Naive B cell (primary cell): Measurements from ENCODE around the gene NR2F2. TPM values are rescaled to one million over a fixed set of nuclear protein-coding genes. Genes with fewer than 3 reads are reported as not detected.

Source experiments
- ATAC-seq, 2 donors: fragments of 150-1000 bp; cut with Tn5 transposase; 2 replicates each; pipeline ENCODE4 v1.10.0; 2021; ENCODE audit warnings: low read depth in 2 of 2, mild to moderate bottlenecking in 2 of 2, moderate library complexity in 2 of 2
- DNase-seq: peaks from one replicate; pipeline ENCODE4 v3.0.0; 2022
- H3K27ac Mint-ChIP-seq, 6 donors: one replicate each; pipeline ENCODE4 v1.8.0; 2020 to 2022; ENCODE audit warnings: mild to moderate bottlenecking in 6 of 6, mixed read lengths in 6 of 6, moderate library complexity in 5 of 6, inconsistent platforms in 2 of 6
- H3K27me3 Mint-ChIP-seq, 3 donors: one replicate each; pipeline ENCODE4 v1.8.0; 2021 to 2022; ENCODE audit warnings: mixed read lengths in 3 of 3, mild to moderate bottlenecking in 1 of 3
- H3K36me3 Mint-ChIP-seq, 2 donors: one replicate each; pipeline ENCODE4 v1.8.0; 2020 to 2022; ENCODE audit warnings: mixed read lengths in 2 of 2, inconsistent platforms in 1 of 2, mild to moderate bottlenecking in 1 of 2
- H3K4me1 Mint-ChIP-seq, 3 donors: one replicate each; pipeline ENCODE4 v1.8.0; 2020 to 2022; ENCODE audit warnings: mixed read lengths in 3 of 3, inconsistent platforms in 1 of 3, mild to moderate bottlenecking in 1 of 3, moderate library complexity in 1 of 3
- H3K4me3 Mint-ChIP-seq, 8 donors: one replicate each; pipeline ENCODE4 v1.8.0; 2020 to 2022; ENCODE audit warnings: mild to moderate bottlenecking in 8 of 8, mixed read lengths in 8 of 8, moderate library complexity in 8 of 8, inconsistent platforms in 2 of 8
- H3K9me3 Mint-ChIP-seq, 7 donors: one replicate each; pipeline ENCODE4 v1.8.0; 2020 to 2022; ENCODE audit warnings: mixed read lengths in 7 of 7, mild to moderate bottlenecking in 5 of 7, inconsistent platforms in 2 of 7, moderate library complexity in 1 of 7
- polyA plus RNA-seq, 6 donors: library from polyadenylated mRNA; unstranded; fragments of 300-500 nt; fragmentation: Illumina TruSeq; gene quantifications; one replicate each; pipeline ENCODE4 v1.2.3, GENCODE V29; 2021; ENCODE audit warnings: low read depth in 6 of 6

NR2F2 gene
- polyA plus RNA-seq, 6 donors from 2014 or later = not detected

DNA sequence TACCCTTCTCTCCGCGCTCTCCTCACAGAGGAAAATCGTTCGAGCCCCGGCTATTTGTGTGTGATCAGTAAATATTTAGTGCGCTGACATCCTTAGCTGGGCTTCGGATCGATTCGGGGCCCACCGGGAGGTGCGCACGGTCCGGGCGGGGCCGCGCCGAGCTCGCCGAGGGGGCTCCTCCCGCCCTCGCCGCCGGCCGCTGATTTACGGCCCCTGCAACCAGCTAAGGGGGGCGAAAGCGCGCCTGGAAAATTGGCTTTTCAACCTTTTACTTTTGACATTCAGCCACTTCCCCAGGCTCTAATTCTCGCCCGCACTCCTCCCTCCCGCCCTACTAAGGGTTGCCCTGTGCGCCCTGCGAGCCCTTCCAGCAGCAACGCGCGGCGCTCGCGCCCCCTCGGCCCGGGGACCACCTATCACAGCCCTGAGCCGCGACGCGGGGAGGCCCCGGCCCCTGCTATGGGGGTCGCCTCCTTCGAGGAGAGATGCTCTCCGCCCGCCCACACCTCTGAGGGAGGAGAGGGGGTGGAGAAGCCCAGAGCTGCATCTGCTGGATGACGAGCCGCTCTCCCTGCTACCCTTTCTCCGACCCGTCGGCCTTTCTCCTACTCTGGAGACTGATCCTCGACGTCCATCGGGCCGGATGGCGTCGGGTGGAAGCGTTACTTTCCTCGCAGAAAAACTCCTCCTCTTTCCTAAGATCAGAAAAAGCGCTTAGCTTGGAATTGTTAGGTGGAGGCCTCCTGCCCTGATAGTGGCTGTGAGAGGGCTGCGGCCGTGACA lies 7.8 kb upstream of the NR2F2 start:
- Mint-ChIP-seq H3K4me1 (peaks cover 0 to 9% (median 0%) of the 10 kb centered on the region in 3 donors), H3K9me3 (peaks cover 0 to 8% (median 2%) of the 10 kb centered on the region in 7 donors), H3K36me3 (no peaks in the 10 kb centered on the region), H3K27me3 (peaks cover 53 to 79% (median 78%) of the 10 kb centered on the region in 3 donors), H3K4me3 (peak overlapping the region in 2 of 8 donors; percentile 52 to 75), H3K27ac (peak overlapping the region in 1 of 6 donors; percentile 37)
- DNase-seq (no peak), ATAC-seq (no peak)

DNA sequence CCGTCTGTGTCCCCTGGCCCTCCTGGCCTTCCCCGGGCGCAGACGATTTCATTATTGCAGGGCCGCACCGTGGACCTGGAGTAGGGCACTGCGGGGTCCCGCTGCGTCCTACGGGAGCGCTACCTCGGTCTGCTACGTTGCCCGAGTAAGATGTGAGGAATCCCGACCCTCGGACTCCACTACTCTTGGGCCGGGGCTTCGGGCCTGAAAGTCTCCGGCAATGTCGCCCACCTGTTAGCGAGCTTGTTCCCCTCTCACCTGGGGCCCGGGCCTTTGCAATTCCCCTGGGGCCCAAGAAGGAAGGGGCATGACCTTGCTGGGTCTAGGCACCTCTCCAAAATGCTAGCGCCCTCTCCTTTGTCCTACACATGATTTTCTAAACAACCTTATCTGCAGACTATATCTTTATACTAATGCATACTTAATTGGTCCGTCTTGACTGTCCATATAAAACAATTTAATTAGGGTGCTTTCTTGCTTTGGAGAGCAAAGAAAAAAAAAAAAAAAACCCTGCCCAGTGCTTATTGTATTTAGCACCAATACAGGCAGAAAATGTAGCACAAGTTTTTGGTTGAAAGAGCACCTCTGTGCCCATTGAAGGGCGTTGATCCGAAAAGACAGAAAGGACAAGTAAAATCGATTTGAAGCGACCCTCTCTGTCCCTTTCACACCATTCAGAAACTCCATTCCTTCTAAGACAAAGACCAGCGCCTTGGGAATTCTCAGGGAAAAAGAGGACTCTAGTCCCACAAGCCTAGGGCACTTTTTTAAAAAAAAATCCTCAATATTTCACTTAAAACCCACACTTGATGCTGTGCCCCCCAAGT lies 7.0 kb upstream of the NR2F2 start:
- Mint-ChIP-seq H3K4me3 (no peak overlapping the region), H3K27me3 (peaks cover 55 to 88% (median 86%) of the 10 kb centered on the region in 3 donors)

DNA sequence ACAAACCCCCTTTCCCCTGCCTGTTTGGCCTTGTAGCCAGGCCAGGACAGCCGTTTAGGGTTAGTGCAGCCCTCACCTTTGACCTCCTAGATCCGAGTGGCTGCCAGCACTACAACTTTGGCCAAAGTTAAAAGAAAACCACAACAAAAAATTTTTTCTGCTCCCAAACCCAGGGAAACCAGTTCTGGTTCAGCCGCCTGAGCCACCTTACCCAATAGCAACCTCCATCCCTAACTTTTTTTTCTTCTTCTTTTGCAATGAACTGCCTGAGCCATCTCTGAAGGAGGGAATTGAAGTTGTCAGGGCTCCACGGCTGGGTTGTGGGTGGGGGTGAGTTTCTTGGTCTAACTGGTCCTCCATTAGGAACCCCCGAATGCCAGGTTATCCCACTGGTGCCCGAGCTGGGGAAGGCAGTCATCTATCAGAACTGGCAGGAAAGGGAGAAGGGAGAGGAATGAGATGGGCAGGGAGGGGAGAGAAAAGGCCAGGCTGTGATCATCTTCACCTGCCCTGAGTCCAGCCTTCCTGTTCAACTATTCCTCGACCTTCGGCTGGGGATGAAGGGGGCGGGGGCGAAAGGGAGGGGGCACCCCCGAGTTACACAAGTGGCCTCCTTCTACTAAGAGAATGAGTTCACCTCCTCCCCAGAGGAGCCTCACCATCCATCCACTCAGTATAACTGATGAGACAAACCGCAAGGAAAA lies 6.2 kb upstream of the NR2F2 start:
- Mint-ChIP-seq H3K4me3 (peak overlapping the region in 1 of 8 donors; percentile 47), H3K4me1 (peaks cover 0 to 11% (median 0%) of the 10 kb centered on the region in 3 donors), H3K27me3 (peaks cover 59 to 90% (median 86%) of the 10 kb centered on the region in 3 donors), H3K27ac (no peak overlapping the region), H3K36me3 (no peaks in the 10 kb centered on the region), H3K9me3 (peaks cover 0 to 9% (median 3%) of the 10 kb centered on the region in 7 donors)
- no peak for ATAC-seq
- DNase-seq = no peak

More for the DNA sequence above, 7.0 kb upstream of the NR2F2 start:
- DNase-seq = no peak
- peaks cover 0 to 9% (median 0%) of the 10 kb centered on the region in 3 donors for H3K4me1 Mint-ChIP-seq
- H3K36me3 Mint-ChIP-seq = no peaks in the 10 kb centered on the region
- no peak overlapping the region for H3K27ac Mint-ChIP-seq
- no peak for ATAC-seq
- H3K9me3 Mint-ChIP-seq = peaks cover 0 to 8% (median 3%) of the 10 kb centered on the region in 7 donors

GRCh38 chr15:96324940-96325540 lies 5.5 kb upstream of the NR2F2 start:
- DNase-seq (no peak), ATAC-seq (no peak)
- Mint-ChIP-seq H3K9me3 (peaks cover 0 to 12% (median 5%) of the 10 kb centered on the region in 7 donors), H3K4me1 (peaks cover 0 to 18% (median 4%) of the 10 kb centered on the region in 3 donors), H3K36me3 (no peaks in the 10 kb centered on the region), H3K4me3 (no peak overlapping the region), H3K27me3 (peaks cover 56 to 90% (median 86%) of the 10 kb centered on the region in 3 donors), H3K27ac (no peak overlapping the region)

GRCh38 chr15:96325541-96326327 lies 4.8 kb upstream of the NR2F2 start:
- peak overlapping the region in 1 of 6 donors; percentile 54 for H3K27ac Mint-ChIP-seq
- no peak overlapping the region for H3K4me3 Mint-ChIP-seq
- DNase-seq (no peak), ATAC-seq (no peak)
- H3K36me3 Mint-ChIP-seq = peaks cover 0 to 4% of the 10 kb centered on the region in 2 donors
- peaks cover 56 to 90% (median 89%) of the 10 kb centered on the region in 3 donors for H3K27me3 Mint-ChIP-seq
- H3K9me3 Mint-ChIP-seq = peaks cover 0 to 15% (median 5%) of the 10 kb centered on the region in 7 donors
- peaks cover 2 to 22% (median 7%) of the 10 kb centered on the region in 3 donors for H3K4me1 Mint-ChIP-seq

DNA sequence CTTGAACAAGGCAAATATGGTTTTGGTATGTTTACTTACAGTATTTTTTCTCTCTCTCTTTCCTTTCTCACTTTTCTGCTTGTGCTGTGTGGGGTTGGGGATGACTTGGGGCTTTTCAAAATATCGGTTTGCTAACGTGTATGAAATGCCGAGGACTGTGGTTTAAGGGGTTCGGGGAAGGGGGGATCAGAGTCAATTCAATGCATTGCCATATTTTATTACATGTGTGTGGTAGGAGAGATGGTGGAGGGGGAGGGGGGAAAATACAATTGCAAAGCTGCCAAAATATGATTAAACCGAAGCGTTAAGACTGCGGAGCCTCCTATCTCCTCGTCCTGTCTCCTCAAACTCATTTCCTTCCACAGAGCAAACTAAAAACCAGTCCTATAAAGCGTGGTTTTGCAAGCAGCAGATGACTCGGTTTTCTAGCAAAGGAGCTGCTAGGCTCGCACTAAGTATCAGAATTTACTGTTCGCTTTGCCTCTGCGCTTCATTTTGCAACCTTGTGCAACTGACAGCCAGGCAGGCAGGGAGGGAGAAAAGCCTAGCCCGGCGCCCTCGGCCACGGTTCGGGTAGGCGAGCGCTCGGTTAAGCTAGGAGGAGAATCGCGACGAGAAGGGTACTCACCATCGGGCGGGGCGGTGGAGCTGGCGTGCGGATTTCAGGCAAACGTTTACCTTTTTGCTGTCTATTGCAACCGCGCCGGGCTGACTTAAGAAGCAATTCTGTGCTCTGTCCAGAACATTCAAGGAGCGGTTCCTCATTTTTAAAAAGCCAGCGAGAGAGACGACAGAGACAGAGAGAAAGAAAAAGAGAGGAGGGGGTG lies 4.0 kb upstream of the NR2F2 start:
- peaks cover 0 to 16% (median 5%) of the 10 kb centered on the region in 7 donors for H3K9me3 Mint-ChIP-seq
- H3K36me3 Mint-ChIP-seq = peaks cover 0 to 8% of the 10 kb centered on the region in 2 donors
- peak overlapping the region in 2 of 8 donors; percentile 5 to 37 for H3K4me3 Mint-ChIP-seq

GRCh38 chr15:96327155-96327741 lies 3.3 kb upstream of the NR2F2 start:
- Mint-ChIP-seq H3K27me3 (peaks cover 56 to 90% (median 90%) of the 10 kb centered on the region in 3 donors), H3K4me3 (peak overlapping the region in 1 of 8 donors; percentile 37), H3K36me3 (peaks cover 0 to 8% of the 10 kb centered on the region in 2 donors), H3K27ac (no peak overlapping the region), H3K4me1 (peaks cover 4 to 25% (median 13%) of the 10 kb centered on the region in 3 donors), H3K9me3 (peaks cover 0 to 16% (median 5%) of the 10 kb centered on the region in 7 donors)
- ATAC-seq (no peak), DNase-seq (no peak)

More for the DNA sequence above, 4.0 kb upstream of the NR2F2 start:
- Mint-ChIP-seq H3K27ac (peak overlapping the region in 1 of 6 donors; percentile 54), H3K4me1 (peaks cover 4 to 25% (median 11%) of the 10 kb centered on the region in 3 donors), H3K27me3 (peaks cover 57 to 93% (median 91%) of the 10 kb centered on the region in 3 donors)
- DNase-seq (no peak), ATAC-seq (no peak)

DNA sequence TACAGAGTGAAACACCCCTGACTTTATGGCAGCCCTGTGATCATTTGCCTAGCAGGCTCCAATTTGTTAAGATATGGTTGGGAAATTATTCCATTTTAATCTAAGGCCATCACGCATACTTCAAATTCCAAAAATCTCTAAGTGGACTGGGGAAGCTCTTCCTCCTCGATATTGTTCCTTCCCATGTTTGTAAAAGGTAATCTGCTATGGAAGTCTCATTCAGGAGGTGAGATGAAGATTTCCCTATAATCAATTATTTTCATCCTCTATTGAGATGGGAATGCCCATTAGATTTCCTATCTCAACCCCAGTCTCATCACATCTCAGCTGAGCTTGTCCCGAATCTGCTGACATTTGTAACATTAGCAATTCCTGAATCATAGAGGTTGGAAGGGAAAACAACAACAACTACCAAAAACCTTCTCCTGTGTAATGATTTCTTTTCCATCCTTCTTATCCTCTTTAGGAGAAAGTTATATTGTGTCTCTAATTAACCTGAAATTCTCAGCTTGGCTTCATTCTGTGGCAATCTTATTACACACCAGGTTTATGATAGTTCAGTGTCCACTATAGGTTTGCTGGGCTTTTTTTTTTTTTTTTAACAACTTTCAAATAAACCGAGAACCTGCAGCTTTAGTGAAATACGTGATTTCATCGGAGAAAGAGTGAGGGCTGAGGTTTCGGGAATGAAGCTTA lies 2.2 kb upstream of the NR2F2 start:
- DNase-seq (no peak), ATAC-seq (no peak)
- H3K27me3 Mint-ChIP-seq = peaks cover 57 to 92% (median 90%) of the 10 kb centered on the region in 3 donors
- no peak overlapping the region for H3K4me3 Mint-ChIP-seq
- H3K36me3 Mint-ChIP-seq = peaks cover 0 to 16% of the 10 kb centered on the region in 2 donors
- H3K27ac Mint-ChIP-seq = no peak overlapping the region
- peaks cover 4 to 33% (median 17%) of the 10 kb centered on the region in 3 donors for H3K4me1 Mint-ChIP-seq
- peaks cover 0 to 19% (median 7%) of the 10 kb centered on the region in 7 donors for H3K9me3 Mint-ChIP-seq

DNA sequence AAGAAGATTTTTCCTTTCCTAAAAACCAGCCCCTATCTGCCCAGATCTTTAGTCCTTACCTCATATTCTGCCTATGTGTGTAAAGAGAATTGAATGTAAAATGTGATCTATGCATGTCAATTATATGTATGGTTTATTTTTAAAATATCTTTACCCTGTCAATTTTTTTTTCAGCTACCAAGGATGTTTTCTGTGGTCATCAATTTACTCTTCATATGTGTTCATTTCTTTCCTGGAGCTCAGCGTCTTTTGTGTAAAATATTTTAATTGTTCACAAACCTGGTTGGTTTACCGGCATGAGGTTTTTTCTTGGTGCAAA lies 1.7 kb upstream of the NR2F2 start:
- Mint-ChIP-seq H3K27me3 (peaks cover 52 to 92% (median 89%) of the 10 kb centered on the region in 3 donors), H3K4me3 (peak overlapping the region in 1 of 8 donors; percentile 6), H3K9me3 (peaks cover 0 to 19% (median 7%) of the 10 kb centered on the region in 7 donors), H3K4me1 (peaks cover 4 to 38% (median 18%) of the 10 kb centered on the region in 3 donors), H3K27ac (no peak overlapping the region), H3K36me3 (peaks cover 0 to 16% of the 10 kb centered on the region in 2 donors)
- ATAC-seq (no peak), DNase-seq (no peak)

DNA sequence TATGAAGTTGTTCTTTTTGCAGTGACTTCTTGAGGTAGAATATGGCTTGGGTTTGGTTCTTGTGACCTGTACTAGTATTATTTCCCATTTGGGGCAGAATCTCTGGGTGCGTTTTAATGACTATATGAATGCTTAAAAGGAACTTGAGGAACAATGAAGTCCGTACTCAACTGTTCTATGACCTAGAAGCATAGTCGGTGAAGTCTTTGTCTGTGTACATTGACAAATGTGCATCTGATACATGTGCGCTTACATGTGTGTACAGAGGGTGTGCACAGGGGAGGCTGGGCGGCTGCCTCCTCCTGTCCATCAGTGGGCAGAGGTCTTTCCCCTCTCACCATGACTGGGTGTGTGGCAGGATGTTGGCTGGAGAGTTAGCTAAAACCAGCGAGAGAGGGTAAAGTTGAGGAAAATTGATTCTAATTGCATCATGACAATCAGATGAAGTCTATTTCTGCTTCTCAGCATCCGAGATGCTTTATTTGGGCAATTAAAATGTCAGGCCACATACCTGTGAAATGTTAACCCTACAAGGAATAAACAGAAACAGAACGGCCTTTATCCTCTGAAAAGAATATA lies 1.0 kb upstream of the NR2F2 start:
- ATAC-seq (no peak), DNase-seq (no peak)
- Mint-ChIP-seq H3K9me3 (peaks cover 0 to 16% (median 7%) of the 10 kb centered on the region in 7 donors), H3K36me3 (peaks cover 0 to 16% of the 10 kb centered on the region in 2 donors), H3K27me3 (peaks cover 52 to 92% (median 84%) of the 10 kb centered on the region in 3 donors), H3K4me3 (peak overlapping the region in 6 of 8 donors; percentile 6 to 85 (median 70)), H3K4me1 (peaks cover 4 to 38% (median 18%) of the 10 kb centered on the region in 3 donors), H3K27ac (peak overlapping the region in 2 of 6 donors; percentile 75 to 92)
